Bronchial epithelial cell (primary cell): ENCODE measurements around the gene TTLL11. TPM values are rescaled to one million over a fixed set of nuclear protein-coding genes. Genes with fewer than 3 reads are reported as not detected.

Source experiments
- DNase-seq: peaks from one replicate; pipeline ENCODE4 v3.0.0-alpha.2; 2010; ENCODE audit warnings: low read depth
- FAIRE-seq: peaks from 2 replicates; lab custom pipeline; 2011; peaks lifted over from hg19 to GRCh38; lab: Jason Lieb, UNC
- H3K27me3 ChIP-seq: 2 replicates; pipeline ENCODE4 v1.5.1; 2011; ENCODE audit warnings: low read length; ENCODE audit not compliant: control insufficient read depth, insufficient read depth
- H3K36me3 ChIP-seq: 2 replicates; pipeline ENCODE4 v1.5.1; 2011; ENCODE audit warnings: low read length; ENCODE audit not compliant: control insufficient read depth, insufficient read depth
- H3K4me3 ChIP-seq: 2 replicates; pipeline ENCODE4 v1.5.1; 2011; ENCODE audit warnings: mild to moderate bottlenecking, low read depth, low read length, control low read depth
- CTCF ChIP-seq: IDR thresholded peaks from 2 replicates; pipeline ENCODE4 v1.5.1; 2011; ENCODE audit warnings: mild to moderate bottlenecking, moderate library complexity, low read length, control low read depth, inconsistent platforms; ENCODE audit not compliant: insufficient read depth, severe bottlenecking
- total RNA-seq: library from RNA; depleted of rRNA; stranded (reverse); fragments of >200 nt; gene quantifications from 2 replicates; pipeline ENCODE4 v1.2.1, GENCODE V29; 2014

TTLL11 gene
- total RNA-seq, 1 donor from 2014 or later: 1.8 TPM

- no peaks in the 10 kb centered on the region for H3K36me3 ChIP-seq
- no peak for FAIRE-seq
- H3K27me3 ChIP-seq: no peaks in the 10 kb centered on the region
- TF ChIP-seq CTCF: no peak
- no peak overlapping the region for H3K4me3 ChIP-seq
- DNase-seq: no peak
Measured at GRCh38 chr9:122116040-122116439, 22.9 kb upstream of the TTLL11 start.

- FAIRE-seq: no peak
- TF ChIP-seq CTCF: no peak
- Histone ChIP-seq H3K36me3 (no peaks in the 10 kb centered on the region), H3K27me3 (no peaks in the 10 kb centered on the region), H3K4me3 (no peak overlapping the region)
- no peak for DNase-seq
Measured at GRCh38 chr9:122115176-122116035, 22.3 kb upstream of the TTLL11 start.

GRCh38 chr9:122113574-122113973 lies 20.5 kb upstream of the TTLL11 start:
- H3K36me3 ChIP-seq: no peaks in the 10 kb centered on the region
- no peaks in the 10 kb centered on the region for H3K27me3 ChIP-seq
- no peak overlapping the region for H3K4me3 ChIP-seq
- TF ChIP-seq CTCF: no peak
- no peak for DNase-seq
- FAIRE-seq: no peak

- Histone ChIP-seq H3K27me3 (no peaks in the 10 kb centered on the region), H3K36me3 (no peaks in the 10 kb centered on the region), H3K4me3 (no peak overlapping the region)
- FAIRE-seq (no peak), DNase-seq (no peak)
- no peak for TF ChIP-seq CTCF
Measured at GRCh38 chr9:122112238-122112637, 19.1 kb upstream of the TTLL11 start.

- FAIRE-seq (no peak), DNase-seq (no peak)
- no peak for TF ChIP-seq CTCF
- H3K4me3 ChIP-seq: no peak overlapping the region
- H3K27me3 ChIP-seq: no peaks in the 10 kb centered on the region
- no peaks in the 10 kb centered on the region for H3K36me3 ChIP-seq
Measured at GRCh38 chr9:122111413-122112085, 18.4 kb upstream of the TTLL11 start.
